Kidney glomerular epithelial cell (primary cell): ENCODE data around the gene SRPRB.
A peak's percentile ranks its signal among the peaks of the same experiment; 100 is the strongest.

Experiments used
- DNase-seq: peaks from one replicate; lab custom pipeline; 2025; lab: John Stamatoyannopoulos, UW

Gene SRPRB, protein sequence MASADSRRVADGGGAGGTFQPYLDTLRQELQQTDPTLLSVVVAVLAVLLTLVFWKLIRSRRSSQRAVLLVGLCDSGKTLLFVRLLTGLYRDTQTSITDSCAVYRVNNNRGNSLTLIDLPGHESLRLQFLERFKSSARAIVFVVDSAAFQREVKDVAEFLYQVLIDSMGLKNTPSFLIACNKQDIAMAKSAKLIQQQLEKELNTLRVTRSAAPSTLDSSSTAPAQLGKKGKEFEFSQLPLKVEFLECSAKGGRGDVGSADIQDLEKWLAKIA

DNA sequence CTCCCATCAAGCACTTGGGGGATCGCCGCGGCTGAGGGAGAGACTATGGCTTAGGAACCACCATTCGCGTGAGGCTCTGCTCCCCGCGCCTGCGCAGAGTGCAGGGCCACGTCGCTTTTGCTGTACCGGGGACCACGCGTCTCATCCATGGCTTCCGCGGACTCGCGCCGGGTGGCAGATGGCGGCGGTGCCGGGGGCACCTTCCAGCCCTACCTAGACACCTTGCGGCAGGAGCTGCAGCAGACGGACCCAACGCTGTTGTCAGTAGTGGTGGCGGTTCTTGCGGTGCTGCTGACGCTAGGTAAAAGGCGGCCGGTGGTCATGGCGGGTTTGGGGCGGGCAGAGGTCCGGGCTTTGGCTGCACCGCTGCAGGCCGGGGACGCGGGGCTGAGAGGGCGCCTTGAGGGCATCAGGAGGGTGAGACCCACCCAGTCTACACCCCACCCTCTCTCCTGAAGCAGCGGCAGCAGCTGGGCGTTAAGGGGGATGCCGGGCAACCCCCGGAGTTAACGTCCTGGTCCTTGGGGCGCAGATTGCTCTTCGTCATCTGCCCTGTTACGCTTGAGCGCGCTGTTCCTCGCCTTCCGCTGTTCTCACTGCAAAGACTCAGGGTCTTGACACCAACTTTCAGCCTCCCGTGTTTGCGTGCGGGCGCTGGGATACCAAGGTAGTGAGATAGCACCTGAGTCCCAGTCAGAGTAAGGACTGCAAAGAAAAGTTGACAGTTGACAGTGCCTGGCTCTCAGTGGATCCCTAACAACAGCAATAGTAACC, at the start of gene SRPRB:
Gene SRPRB, plus strand, starts transcription at position 114 of the 774 bp plus-strand sequence. Its CDS starts 34 bp downstream, at position 148.
- DNase-seq: peak; percentile 84

DNA sequence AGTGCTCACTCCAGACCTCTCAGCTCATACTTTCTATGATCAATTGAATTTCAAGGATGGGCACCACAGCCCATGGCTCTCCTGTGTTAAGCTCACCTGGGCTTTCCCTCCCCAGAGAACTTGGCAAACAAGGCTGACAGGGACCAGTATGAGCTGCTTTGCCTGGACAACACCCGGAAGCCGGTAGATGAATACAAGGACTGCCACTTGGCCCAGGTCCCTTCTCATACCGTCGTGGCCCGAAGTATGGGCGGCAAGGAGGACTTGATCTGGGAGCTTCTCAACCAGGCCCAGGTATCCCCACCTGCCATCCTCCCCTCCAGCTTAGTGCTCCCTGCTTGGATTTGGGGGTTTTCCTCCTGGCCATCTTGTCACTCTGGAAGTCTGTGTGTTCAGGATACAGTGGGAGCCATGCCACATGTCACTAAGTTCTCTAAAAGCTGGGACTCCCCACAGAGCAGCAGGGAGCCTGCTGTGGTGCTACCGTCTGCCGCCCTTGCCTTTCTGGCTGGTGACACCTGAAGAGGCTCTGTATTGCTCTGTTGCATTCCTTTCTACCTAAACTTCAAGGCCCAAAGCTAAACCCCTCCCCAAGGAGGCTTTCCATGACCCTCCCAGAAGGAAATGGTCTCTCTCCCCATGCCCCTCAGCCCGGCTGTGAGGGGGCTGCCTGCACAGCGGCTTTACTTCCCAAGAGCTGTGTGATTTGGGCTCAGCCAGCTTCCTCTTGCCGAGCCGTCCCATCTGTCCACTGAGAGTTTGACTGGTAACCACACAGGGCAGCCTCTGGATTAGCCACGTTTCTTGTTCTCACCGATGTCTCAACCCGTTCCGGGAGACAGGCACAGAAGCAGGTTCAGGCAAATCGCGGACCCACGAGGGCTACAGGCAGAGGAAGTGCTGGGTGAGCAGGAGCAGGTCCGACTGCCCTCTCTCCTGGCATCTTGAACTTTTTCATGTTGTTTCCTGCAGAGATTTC, 48.6 kb upstream of the SRPRB start:
- DNase-seq: no peak

DNA sequence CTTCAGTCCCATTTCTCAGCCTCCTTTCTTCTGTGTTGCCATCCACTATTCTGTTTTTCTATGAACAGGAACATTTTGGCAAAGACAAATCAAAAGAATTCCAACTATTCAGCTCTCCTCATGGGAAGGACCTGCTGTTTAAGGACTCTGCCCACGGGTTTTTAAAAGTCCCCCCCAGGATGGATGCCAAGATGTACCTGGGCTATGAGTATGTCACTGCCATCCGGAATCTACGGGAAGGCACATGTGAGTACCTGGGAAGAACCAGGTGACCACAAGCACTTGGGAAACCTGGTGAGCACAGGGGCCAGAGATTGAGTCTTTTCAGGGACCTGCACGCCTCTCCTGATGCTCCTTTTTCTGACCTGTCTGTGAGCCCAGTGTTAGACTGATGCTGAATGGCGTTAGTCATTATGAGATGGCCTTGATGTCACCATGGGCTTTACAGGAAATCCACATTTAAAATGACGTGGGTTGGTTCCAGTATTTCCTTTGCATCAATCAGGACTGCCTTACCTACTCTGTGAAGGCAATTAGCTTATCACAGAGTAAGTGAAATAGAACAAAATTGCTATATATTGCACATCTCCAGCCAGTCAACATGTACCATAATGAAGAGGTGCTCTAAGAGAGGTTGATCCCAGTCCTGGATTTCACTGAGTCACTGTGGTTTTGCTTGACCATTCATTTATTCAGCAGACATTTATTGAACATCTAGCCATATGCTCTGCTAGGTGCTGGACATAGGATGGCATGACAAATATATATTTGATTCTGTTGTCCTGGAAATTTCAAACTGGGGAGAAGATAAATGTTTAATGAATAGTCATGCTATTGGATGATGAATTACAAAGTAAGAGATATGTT, 47.7 kb upstream of the SRPRB start:
- no peak for DNase-seq

DNA sequence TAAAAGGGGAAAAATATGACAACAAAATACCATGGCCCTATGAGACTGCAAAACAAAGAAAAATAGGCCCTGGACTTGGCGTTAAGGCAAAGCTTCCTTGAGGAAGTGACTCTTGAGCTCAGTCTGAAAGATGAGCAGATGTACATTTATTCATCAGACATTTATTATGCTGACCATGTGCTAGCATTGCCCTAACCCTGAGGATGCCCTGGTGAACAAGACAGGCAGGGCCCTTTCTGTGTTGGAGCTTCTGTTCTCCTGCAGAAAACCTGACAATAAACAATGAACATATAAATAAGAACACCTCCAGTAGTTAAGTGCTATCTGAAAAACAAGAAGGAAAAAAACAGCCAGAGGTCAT, 47.1 kb upstream of the SRPRB start:
- DNase-seq: no peak

DNA sequence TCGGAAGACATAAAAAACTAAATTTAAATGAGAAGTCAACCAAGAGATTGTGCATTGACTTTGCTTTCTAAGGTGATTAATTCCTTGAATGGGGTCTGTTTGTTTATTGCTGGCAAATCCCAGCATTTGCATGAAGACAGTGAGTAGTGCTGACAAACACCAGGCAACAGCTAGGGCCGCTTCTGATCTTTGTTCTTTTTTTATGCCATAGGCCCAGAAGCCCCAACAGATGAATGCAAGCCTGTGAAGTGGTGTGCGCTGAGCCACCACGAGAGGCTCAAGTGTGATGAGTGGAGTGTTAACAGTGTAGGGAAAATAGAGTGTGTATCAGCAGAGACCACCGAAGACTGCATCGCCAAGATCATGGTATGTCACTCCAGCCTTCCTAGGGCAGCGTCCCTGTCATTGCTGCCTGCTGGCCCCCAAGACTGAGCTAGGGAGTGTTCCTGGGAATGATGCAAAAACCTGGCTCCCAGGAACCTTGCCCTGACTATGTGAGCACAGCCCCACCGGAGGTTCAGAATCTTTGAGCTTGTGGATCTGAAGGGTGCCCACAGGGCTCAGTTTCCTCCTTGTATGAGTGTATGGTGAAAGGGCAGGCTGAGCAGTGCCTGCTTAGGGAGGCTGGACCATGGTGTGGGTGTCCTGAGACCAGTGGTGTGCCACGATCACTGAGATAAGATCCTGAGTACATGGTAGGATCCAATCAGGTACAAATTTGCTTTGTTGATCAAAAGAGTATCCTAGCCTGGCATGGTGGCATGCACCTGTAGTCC, 46.5 kb upstream of the SRPRB start:
- DNase-seq: no peak

DNA sequence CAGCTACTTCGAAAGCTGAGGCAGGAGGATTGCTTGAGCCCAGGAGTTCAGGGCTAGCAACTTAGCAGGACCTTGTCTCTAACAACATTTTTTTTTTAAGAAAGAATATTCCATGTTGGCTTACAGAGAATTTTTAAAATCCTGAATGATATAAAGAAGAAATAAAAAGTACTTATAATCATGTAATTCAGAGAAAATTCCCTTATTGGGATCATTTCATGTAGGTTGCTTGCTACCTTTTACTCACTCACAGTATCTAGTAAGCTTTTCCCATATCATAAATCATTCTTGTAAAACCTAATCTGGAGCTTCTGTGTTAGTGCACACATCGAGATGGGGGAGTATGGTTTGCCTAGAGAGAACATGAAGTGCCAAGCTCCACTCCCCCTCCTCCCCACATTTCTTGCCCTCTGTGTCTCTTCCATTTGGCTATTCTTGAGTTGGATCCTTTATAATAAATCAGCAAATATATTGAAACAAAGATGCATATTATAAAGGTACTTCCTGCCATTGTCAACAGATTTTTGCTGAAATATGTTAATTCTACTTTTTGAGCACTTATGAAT, 45.8 kb upstream of the SRPRB start:
- DNase-seq: no peak

DNA sequence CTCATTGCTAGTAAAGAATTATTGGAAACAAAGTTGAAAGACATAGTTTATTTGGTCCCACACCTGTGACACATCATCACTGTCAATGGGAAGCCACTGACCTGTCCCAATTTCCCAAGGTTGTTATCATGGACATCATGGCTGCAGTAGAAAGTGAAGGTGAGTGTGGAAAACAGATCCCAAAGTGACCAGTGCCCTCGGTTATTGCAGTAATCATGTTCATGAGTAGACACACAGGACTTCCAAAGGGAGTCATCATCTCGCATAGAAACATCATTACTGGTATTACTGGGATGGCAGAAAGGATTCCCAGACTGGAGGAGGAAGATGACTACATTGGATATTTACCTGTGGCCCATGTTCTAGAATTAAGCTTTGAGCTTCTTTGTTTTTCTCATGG, 44.7 kb upstream of the SRPRB start:
- DNase-seq: no peak

DNA sequence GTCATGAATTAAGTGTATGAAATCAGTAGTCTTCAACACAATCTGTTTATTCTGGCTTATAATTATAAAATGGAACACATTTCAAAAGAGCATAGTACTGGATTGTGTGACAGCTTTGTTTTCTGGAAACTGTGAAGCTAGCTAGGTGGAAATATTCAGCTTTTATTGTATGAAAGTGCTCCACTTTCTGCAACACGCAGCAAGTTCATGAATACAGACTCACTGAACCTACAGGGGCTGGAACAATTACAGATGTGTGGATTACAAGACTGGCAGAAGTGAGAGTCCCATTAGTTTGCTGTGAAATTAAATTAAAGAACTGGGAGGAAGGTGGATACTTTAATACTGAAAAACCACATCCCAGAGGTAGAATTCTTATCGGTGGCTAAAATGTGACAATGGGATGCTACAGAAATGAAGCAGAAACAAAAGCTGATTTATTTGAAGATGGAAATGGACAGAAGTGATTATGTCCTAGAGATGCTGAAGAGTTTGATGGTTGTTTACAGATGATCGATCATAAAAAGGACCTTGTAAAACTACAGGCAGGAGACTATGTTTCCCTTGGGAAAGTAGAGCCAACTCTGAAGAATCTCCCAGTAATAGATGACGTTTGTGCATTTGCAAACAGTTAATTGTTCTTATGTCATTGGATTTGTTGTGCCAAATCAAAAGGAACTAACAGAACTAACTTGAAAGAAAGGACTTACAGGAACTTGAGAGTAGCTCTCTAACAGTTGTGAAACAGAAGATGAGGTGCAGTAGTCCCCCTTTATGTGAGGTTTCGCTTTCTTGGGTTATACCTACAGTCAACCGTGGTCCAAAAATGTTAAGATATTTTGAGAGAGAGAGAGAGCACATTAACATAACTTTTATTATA, 43.8 kb upstream of the SRPRB start:
- DNase-seq: no peak

DNA sequence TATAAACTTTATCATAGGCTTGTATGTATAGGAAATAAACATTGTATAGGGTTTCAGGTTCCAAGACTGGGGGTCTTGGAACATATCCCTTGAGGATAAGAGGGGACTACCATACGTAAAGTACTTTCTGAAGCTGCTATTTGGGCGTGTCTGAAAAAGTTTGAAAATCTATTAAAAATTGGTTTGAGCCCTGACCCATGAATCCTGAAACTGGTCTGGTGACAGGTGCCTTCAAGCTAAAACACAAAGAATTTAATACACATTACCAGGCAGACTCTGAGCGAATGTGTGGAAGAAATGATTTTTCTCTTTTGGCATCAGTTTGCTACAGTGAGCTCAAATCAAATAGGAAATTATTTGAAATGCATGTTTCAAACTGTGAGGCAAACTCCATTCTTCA, 43.1 kb upstream of the SRPRB start:
- no peak for DNase-seq

DNA sequence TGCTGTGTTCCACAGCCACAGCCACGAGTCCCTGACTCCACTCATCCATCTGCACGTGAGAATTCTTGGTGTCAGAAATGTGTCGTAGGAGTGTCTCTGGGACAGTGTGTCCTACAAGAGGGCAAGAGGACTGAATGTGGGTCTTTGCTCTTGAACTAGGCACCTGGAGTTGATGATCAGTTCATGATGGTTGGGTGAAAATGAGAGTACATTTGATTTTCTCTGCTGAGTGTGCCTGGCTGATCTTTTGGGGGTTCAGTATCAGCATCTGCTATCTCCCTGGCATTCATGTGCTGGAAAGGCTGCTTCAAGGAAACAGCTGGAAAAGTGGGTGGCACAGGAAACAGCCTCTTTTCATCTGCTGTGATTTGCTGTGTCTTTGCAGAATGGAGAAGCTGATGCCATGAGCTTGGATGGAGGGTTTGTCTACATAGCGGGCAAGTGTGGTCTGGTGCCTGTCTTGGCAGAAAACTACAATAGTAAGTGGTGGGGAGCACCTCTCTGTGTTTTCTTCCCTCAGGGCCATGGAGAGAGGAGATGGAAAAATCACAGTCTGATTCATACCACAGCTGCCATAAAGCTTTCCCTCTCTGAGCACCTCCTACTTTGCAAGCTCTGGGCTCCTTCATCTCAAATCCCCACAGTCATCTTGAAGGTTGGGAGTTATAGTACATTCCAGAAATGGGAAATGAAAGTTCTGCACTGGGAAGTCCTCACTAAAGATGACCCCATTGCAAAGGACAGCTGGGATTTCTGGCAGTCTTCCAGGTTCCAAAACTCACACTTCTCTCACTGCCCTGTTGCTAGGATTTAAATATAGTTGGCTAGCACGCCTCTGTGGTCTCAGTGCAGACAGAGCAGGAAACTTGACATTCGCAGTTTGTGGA, 41.6 kb upstream of the SRPRB start:
- no peak for DNase-seq

DNA sequence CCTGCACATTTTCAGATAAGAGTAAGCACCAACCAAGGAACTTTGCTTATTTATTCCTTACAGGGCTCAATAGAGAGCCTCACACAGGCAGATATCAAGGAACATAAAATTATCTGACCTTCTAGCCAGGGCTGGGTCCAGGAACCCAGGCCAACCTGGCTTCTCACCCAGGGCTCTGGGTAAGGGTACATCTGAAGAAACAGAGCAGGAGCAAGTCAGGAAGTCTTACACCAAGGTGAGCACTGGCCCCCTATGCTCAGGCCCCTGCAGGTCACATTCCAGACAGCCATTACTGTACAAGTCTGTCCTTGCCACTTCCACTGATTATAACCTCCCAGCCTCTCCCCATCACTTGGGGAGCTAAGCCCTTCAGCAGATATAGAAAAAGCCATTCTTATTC, 40.4 kb upstream of the SRPRB start:
- no peak for DNase-seq

DNA sequence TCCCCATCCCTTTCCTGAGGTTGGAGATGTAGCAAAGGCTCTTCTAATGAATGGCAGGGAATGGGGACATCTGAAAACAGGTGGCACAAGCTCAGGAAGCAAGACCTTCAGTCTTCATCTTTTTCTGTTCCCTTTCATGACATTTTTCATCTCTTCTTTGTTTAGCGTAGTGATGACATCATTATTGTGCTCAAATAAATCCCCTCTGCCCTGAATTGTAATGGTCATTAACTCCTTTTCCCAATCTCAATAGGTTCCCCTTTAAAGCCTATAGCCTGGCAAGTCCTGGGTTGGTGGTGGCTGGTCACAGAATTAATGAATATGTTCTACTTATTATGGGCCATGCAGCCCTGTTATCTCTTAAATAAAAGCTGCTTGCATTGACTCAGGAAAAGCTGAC, 38.0 kb upstream of the SRPRB start:
- DNase-seq: no peak

DNA sequence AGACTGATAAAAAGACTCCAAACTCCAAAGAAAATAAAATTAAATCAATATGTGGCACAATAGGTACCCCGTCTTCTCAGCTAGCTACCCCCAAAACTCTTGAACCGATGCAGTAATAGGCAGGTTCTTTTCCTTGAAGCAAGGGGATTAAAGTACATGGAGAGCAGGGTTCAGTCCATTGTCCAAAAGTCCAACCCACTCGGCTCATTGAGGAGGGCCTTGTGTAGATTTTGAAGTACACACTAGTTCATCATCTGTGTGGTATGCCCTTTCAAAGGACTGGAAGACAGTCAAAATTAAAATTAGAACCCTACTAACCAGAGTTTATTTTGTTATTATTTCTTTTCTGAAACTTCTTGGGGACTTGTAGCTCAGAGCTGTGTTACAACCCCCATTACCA, 36.1 kb upstream of the SRPRB start:
- no peak for DNase-seq

DNA sequence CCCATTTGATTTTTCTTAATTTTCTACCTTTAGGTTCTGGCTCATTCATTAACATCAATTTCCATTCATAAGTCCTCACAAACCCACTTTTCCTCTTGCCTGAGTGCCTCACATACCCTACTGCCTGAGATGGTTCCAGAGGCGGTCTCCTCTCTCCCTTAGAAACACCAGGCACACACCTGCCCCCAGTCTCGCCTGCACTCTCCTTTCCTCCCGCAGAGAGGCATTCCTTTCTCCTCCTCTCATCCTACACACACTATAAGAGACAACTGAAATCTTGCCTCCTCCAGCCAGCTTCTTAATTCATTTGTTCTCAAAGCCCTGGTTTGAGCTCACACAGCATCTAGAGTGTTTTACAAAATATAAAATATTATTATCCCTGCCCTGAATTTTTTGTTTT, 31.9 kb upstream of the SRPRB start:
- DNase-seq: no peak

DNA sequence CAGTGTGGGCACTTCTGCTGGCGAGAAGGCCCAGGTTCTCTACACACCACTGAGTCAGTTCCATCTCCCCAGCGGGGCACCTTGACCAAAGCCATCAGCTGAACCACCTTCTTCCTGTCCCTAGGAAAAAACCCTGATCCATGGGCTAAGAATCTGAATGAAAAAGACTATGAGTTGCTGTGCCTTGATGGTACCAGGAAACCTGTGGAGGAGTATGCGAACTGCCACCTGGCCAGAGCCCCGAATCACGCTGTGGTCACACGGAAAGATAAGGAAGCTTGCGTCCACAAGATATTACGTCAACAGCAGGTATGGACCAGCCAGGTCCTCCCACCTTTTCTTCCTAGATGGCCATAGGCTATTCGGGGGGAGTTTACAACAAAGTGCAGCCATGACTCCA, 30.3 kb upstream of the SRPRB start:
- DNase-seq: no peak

DNA sequence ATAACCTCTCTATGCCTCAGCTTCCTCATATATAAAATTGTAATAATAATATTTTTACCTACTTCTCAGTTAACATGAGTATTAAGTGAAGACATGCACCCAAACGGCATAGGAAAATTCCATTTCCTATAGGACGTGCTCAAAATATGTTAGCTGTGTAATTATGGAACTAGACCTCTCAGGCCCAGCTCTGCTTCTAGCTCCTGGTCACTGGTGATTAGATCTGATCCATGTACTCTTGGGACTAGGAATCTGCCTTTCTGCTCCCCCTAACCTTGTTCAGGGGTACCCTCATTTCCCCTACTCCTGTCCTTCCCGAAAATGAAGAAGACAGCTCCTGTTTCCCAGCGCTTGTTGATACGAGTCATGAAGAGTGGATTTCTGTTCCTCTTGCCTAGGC, 29.8 kb upstream of the SRPRB start:
- no peak for DNase-seq

DNA sequence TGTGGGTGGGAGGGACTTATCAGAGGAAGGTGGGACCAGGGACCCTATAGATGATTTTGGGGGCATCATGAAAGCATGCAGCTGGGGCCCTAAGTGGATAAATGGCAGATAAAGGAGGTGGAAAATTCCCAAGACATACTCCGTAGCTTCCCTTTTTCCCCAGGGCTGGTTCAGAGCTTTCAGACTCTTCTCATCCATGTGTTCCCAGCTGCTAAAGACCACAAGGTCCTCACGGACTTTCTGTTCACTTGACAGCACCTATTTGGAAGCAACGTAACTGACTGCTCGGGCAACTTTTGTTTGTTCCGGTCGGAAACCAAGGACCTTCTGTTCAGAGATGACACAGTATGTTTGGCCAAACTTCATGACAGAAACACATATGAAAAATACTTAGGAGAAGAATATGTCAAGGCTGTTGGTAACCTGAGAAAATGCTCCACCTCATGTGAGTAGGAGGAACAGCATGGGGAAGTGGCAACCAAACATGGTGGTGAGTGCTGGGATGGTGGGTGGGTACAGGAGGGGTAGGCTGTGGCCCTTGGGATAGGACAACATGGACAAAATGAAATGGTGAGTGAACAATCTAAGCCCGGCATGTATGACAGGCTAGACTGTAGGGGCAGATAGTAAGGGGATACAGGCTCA, 28.7 kb upstream of the SRPRB start:
- no peak for DNase-seq
